Measurements from ENCODE around the gene DMD. TPM values are rescaled to one million over a fixed set of nuclear protein-coding genes. Genes with fewer than 3 reads are reported as not detected.

DMD gene
- total RNA-seq, 1 donor from 2014 or later: 1.7 TPM

DNA sequence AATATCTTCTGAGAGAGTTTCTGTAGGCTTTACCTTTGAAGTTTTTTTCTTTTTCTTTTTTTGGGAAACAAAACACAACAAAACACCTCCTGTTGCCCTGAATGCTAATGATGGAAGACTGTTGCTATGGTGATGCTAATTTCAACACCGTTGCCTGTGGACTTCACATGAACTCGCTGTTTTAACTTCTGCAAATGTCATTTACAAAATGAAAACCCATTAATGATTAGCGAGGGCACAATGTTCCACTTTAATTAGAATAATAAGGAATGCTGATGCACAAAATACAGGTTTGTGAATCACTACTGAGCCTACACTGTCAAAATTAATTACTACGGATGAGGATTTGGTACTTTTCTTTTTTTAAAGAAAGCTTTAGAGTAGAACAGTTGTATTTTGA is 1912.4 kb downstream of the DMD start:
- Mint-ChIP-seq H3K27me3 (ENCODE audit: unreplicated experiment) (no peaks in the 10 kb centered on the region), H3K4me1 (ENCODE audit: low read depth, unreplicated experiment) (no peaks in the 10 kb centered on the region), H3K4me3 (ENCODE audit: unreplicated experiment) (no peak overlapping the region), H3K9me3 (ENCODE audit: unreplicated experiment) (no peaks in the 10 kb centered on the region), H3K27ac (ENCODE audit: unreplicated experiment) (no peak overlapping the region), H3K36me3 (ENCODE audit: unreplicated experiment) (no peaks in the 10 kb centered on the region)
- TF ChIP-seq, protein P1, sequence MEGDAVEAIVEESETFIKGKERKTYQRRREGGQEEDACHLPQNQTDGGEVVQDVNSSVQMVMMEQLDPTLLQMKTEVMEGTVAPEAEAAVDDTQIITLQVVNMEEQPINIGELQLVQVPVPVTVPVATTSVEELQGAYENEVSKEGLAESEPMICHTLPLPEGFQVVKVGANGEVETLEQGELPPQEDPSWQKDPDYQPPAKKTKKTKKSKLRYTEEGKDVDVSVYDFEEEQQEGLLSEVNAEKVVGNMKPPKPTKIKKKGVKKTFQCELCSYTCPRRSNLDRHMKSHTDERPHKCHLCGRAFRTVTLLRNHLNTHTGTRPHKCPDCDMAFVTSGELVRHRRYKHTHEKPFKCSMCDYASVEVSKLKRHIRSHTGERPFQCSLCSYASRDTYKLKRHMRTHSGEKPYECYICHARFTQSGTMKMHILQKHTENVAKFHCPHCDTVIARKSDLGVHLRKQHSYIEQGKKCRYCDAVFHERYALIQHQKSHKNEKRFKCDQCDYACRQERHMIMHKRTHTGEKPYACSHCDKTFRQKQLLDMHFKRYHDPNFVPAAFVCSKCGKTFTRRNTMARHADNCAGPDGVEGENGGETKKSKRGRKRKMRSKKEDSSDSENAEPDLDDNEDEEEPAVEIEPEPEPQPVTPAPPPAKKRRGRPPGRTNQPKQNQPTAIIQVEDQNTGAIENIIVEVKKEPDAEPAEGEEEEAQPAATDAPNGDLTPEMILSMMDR (IDR thresholded peaks at IDR 0.05; ENCODE audit: partially characterized antibody, unreplicated experiment): no peak
- no peak for DNase-seq

DNA sequence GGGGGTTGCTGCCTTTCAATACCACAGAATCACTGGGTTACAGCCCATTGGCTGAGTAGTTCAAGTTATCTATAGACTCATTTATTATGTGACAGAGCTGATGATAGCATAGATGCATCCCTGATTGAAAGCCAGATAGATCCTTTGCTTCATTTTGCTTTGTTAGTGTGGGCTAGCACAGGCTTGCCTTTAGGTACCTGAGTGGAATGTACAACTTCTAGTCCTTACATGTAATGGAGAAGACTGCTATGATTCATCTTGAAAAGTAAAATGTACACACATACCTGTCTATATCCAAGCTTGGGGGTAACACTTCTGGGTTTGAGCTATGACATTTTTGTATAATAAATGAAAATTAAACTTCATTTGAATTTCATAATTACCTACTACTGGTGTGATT is 1913.5 kb downstream of the DMD start:
- Mint-ChIP-seq H3K9me3 (ENCODE audit: unreplicated experiment) (no peaks in the 10 kb centered on the region), H3K36me3 (ENCODE audit: unreplicated experiment) (no peaks in the 10 kb centered on the region), H3K4me1 (ENCODE audit: low read depth, unreplicated experiment) (no peaks in the 10 kb centered on the region), H3K4me3 (ENCODE audit: unreplicated experiment) (no peak overlapping the region), H3K27ac (ENCODE audit: unreplicated experiment) (no peak overlapping the region), H3K27me3 (ENCODE audit: unreplicated experiment) (no peaks in the 10 kb centered on the region)
- TF ChIP-seq, protein P1 (IDR thresholded peaks at IDR 0.05; ENCODE audit: partially characterized antibody, unreplicated experiment): no peak
- no peak for DNase-seq

DNA sequence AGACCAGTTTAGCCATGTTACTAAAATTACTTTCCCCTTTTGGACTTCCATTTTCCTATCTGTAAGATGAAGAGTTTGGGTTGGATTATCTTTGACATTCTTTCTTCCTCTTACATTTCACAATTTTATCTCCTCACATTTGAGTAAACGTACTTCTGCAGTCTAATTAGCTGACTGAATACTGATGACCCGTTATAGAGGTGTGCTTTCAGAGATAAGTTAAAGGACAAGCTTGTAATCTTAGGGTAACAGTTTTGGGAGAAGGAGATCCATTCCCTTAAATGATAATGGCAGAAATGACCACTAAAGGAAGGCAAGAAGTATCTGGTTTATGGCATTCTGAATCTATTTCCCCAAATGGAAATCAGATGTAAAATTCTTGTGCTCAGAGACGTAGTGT is 1916.9 kb downstream of the DMD start:
- H3K9me3 Mint-ChIP-seq (ENCODE audit: unreplicated experiment): no peaks in the 10 kb centered on the region
- H3K27ac Mint-ChIP-seq (ENCODE audit: unreplicated experiment): no peak overlapping the region

DNA sequence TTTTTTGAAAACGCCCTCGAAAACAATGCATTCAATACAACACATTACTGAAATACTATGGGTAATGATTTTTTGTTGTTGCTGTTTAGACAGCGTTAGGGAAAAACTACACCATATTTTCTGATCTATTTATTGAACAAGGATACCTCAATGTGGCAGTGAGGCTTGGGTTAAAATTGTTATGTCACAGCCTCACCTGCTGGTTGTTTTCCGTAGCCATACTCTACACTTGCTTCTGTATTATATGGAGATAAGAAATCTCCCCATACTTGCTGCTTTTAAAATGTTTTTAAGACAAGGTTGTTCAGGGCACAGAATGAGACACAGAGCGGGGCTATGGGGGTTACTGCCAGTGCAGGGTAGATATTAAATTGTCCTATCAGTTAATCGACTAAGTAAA is 1917.9 kb downstream of the DMD start:
- Mint-ChIP-seq H3K27ac (ENCODE audit: unreplicated experiment) (no peak overlapping the region), H3K36me3 (ENCODE audit: unreplicated experiment) (no peaks in the 10 kb centered on the region), H3K9me3 (ENCODE audit: unreplicated experiment) (no peaks in the 10 kb centered on the region), H3K4me1 (ENCODE audit: low read depth, unreplicated experiment) (no peaks in the 10 kb centered on the region), H3K27me3 (ENCODE audit: unreplicated experiment) (no peaks in the 10 kb centered on the region), H3K4me3 (ENCODE audit: unreplicated experiment) (no peak overlapping the region)
- TF ChIP-seq, protein P1 (IDR thresholded peaks at IDR 0.05; ENCODE audit: partially characterized antibody, unreplicated experiment): no peak
- DNase-seq: no peak

More for the DNA sequence above, 1916.9 kb downstream of the DMD start:
- TF ChIP-seq, protein P1 (IDR thresholded peaks at IDR 0.05; ENCODE audit: partially characterized antibody, unreplicated experiment): no peak
- Mint-ChIP-seq H3K4me1 (ENCODE audit: low read depth, unreplicated experiment) (no peaks in the 10 kb centered on the region), H3K27me3 (ENCODE audit: unreplicated experiment) (no peaks in the 10 kb centered on the region), H3K36me3 (ENCODE audit: unreplicated experiment) (no peaks in the 10 kb centered on the region), H3K4me3 (ENCODE audit: unreplicated experiment) (no peak overlapping the region)
- no peak for DNase-seq

DNA sequence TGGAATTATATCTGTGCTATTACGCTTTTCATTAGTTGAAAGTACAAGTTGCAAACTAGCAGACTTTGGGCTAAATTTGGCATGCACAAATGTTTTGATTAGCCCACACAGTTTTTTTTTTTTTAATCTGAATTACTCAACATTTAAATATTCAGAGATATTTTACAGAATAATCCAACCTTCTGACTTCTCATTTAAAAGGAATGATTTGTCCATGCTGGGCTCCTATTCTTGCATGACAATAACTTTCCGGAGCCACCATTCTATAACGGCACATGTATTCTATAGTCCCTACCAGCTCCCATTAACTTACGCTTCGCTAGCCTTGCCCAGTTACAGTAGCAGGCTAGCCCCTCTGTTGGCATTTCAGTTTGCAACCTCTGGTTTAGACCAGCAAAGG is 1920.2 kb downstream of the DMD start:
- Mint-ChIP-seq H3K4me3 (ENCODE audit: unreplicated experiment) (no peak overlapping the region), H3K27me3 (ENCODE audit: unreplicated experiment) (peaks cover 2% of the 10 kb centered on the region), H3K4me1 (ENCODE audit: low read depth, unreplicated experiment) (no peaks in the 10 kb centered on the region), H3K9me3 (ENCODE audit: unreplicated experiment) (no peaks in the 10 kb centered on the region), H3K36me3 (ENCODE audit: unreplicated experiment) (no peaks in the 10 kb centered on the region), H3K27ac (ENCODE audit: unreplicated experiment) (no peak overlapping the region)
- DNase-seq: no peak
- TF ChIP-seq, protein P1 (IDR thresholded peaks at IDR 0.05; ENCODE audit: partially characterized antibody, unreplicated experiment): no peak
